ENCODE results near the gene POLR1A.

DNA sequence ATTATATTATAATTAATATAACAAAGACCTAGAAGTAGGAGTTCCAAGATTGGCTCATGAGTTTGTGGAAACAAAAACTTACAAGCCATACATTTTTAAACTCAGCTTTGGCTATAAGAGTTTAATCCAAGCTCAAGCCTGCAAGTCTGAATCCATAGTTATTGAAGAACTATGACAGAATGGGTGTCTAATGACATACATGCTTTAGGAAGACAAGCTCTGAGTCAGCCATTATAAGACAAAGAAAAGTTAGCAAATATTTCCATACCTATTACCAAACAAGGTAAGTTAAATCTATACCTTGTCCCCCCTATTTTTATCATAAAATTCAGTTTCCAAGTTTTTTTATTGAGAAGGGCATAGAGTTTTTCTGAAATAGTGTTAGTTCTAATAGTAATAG lies 95.6 kb downstream of the POLR1A start:
- TF ChIP-seq EP300 (IDR thresholded peaks at IDR 0.05; ENCODE audit: low read depth in 2 of 2, low read length in 2 of 2) (no peak), EP300 (CRISPR knock-in tag; IDR thresholded peaks at IDR 0.05; ENCODE audit: borderline replicate concordance) (no peak), RAD21 (CRISPR knock-in tag; IDR thresholded peaks at IDR 0.05) (no peak), ZFP36 (IDR thresholded peaks at IDR 0.05; ENCODE audit: borderline replicate concordance, low read depth, low read length, partially characterized antibody) (no peak), NBN (conservative IDR thresholded peaks at IDR 0.05) (no peak), SMAD1 (CRISPR knock-in tag; IDR thresholded peaks at IDR 0.05; ENCODE audit: borderline replicate concordance, low read depth) (no peak), POLR2A (IDR thresholded peaks at IDR 0.05; ENCODE audit: insufficient read depth in 1 of 2, low read depth in 2 of 2, low read length in 2 of 2) (no peak), CCAR2 (optimal IDR thresholded peaks at IDR 0.05; ENCODE audit: low read depth, low read length) (no peak), TAF1 (CRISPR knock-in tag; IDR thresholded peaks at IDR 0.05) (no peak)
- TF ChIP-seq, protein P1, sequence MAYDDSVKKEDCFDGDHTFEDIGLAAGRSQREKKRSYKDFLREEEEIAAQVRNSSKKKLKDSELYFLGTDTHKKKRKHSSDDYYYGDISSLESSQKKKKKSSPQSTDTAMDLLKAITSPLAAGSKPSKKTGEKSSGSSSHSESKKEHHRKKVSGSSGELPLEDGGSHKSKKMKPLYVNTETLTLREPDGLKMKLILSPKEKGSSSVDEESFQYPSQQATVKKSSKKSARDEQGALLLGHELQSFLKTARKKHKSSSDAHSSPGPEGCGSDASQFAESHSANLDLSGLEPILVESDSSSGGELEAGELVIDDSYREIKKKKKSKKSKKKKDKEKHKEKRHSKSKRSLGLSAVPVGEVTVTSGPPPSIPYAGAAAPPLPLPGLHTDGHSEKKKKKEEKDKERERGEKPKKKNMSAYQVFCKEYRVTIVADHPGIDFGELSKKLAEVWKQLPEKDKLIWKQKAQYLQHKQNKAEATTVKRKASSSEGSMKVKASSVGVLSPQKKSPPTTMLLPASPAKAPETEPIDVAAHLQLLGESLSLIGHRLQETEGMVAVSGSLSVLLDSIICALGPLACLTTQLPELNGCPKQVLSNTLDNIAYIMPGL (CRISPR knock-in tag; IDR thresholded peaks at IDR 0.05; ENCODE audit: borderline replicate concordance in 1 of 2, low read depth in 1 of 2), result no peak
- TF ChIP-seq, protein P2, sequence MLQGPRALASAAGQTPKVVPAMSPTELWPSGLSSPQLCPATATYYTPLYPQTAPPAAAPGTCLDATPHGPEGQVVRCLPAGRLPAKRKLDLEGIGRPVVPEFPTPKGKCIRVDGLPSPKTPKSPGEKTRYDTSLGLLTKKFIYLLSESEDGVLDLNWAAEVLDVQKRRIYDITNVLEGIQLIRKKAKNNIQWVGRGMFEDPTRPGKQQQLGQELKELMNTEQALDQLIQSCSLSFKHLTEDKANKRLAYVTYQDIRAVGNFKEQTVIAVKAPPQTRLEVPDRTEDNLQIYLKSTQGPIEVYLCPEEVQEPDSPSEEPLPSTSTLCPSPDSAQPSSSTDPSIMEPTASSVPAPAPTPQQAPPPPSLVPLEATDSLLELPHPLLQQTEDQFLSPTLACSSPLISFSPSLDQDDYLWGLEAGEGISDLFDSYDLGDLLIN (CRISPR knock-in tag; IDR thresholded peaks at IDR 0.05; ENCODE audit: borderline replicate concordance), result no peak
